Chondrocyte (in vitro differentiated cells): ENCODE results near the gene ARHGEF11. TPM values are rescaled to one million over a fixed set of nuclear protein-coding genes. Genes with fewer than 3 reads are reported as not detected.

Experiments used
- DNase-seq: peaks from one replicate; pipeline ENCODE4 v3.0.0; 2021; ENCODE audit warnings: mixed read lengths, low spot score
- H3K27ac Mint-ChIP-seq: one replicate; pipeline ENCODE4 v1.8.0; 2021; ENCODE audit warnings: mild to moderate bottlenecking, moderate library complexity, mixed read lengths; ENCODE audit not compliant: unreplicated experiment
- H3K27me3 Mint-ChIP-seq: 2 replicates; pipeline ENCODE4 v1.8.0; 2021; ENCODE audit warnings: low read depth, mixed read lengths
- H3K36me3 Mint-ChIP-seq: 2 replicates; pipeline ENCODE4 v1.8.0; 2021; ENCODE audit warnings: low read depth, mixed read lengths
- H3K4me1 Mint-ChIP-seq: 2 replicates; pipeline ENCODE4 v1.8.0; 2021; ENCODE audit warnings: low read depth, mild to moderate bottlenecking, mixed read lengths
- H3K4me3 Mint-ChIP-seq: one replicate; pipeline ENCODE4 v1.8.0; 2021; ENCODE audit warnings: mild to moderate bottlenecking, moderate library complexity, mixed read lengths; ENCODE audit not compliant: unreplicated experiment
- H3K9me3 Mint-ChIP-seq: 2 replicates; pipeline ENCODE4 v1.8.0; 2021; ENCODE audit warnings: low read depth, mixed read lengths
- CTCF ChIP-seq: fragments of 200-600 bp; sonication (generic); IDR thresholded peaks from 2 replicates; pipeline ENCODE4 v1.5.0; 2021; ENCODE audit warnings: antibody characterized with exemption, mild to moderate bottlenecking, moderate library complexity
- total RNA-seq: library from RNA; stranded (reverse); gene quantifications from 3 replicates; pipeline ENCODE4 v1.2.1, GENCODE V29; 2021

ARHGEF11 gene
- total RNA-seq, 1 donor from 2014 or later, result 34.8 TPM

- no peaks in the 10 kb centered on the region for H3K27me3 Mint-ChIP-seq
- no peak overlapping the region for H3K27ac Mint-ChIP-seq
- no peak overlapping the region for H3K4me3 Mint-ChIP-seq
- no peak for TF ChIP-seq CTCF
- peaks cover 16% of the 10 kb centered on the region for H3K4me1 Mint-ChIP-seq
- no peak for DNase-seq
- no peaks in the 10 kb centered on the region for H3K9me3 Mint-ChIP-seq
- no peaks in the 10 kb centered on the region for H3K36me3 Mint-ChIP-seq
Measured at GRCh38 chr1:157030728-157031127, 14.8 kb downstream of the ARHGEF11 start.

- peaks cover 6% of the 10 kb centered on the region for H3K4me1 Mint-ChIP-seq
- no peak overlapping the region for H3K27ac Mint-ChIP-seq
- TF ChIP-seq CTCF, result no peak
- no peaks in the 10 kb centered on the region for H3K27me3 Mint-ChIP-seq
- H3K4me3 Mint-ChIP-seq, result no peak overlapping the region
- peaks cover 6% of the 10 kb centered on the region for H3K9me3 Mint-ChIP-seq
- peaks cover 5% of the 10 kb centered on the region for H3K36me3 Mint-ChIP-seq
- no peak for DNase-seq
Measured at GRCh38 chr1:157028674-157029073, 16.9 kb downstream of the ARHGEF11 start.

GRCh38 chr1:157025856-157026255, 19.7 kb downstream of the ARHGEF11 start:
- Mint-ChIP-seq H3K4me1 (no peaks in the 10 kb centered on the region), H3K27me3 (no peaks in the 10 kb centered on the region), H3K36me3 (peaks cover 12% of the 10 kb centered on the region), H3K9me3 (peaks cover 29% of the 10 kb centered on the region), H3K27ac (no peak overlapping the region), H3K4me3 (no peak overlapping the region)
- TF ChIP-seq CTCF, result no peak
- no peak for DNase-seq

GRCh38 chr1:157025385-157025784, 20.2 kb downstream of the ARHGEF11 start:
- no peak for DNase-seq
- H3K27me3 Mint-ChIP-seq, result no peaks in the 10 kb centered on the region
- H3K36me3 Mint-ChIP-seq, result peaks cover 14% of the 10 kb centered on the region
- no peak for TF ChIP-seq CTCF
- no peaks in the 10 kb centered on the region for H3K4me1 Mint-ChIP-seq
- peaks cover 31% of the 10 kb centered on the region for H3K9me3 Mint-ChIP-seq
- no peak overlapping the region for H3K27ac Mint-ChIP-seq
- no peak overlapping the region for H3K4me3 Mint-ChIP-seq

- Mint-ChIP-seq H3K36me3 (peaks cover 24% of the 10 kb centered on the region), H3K27me3 (no peaks in the 10 kb centered on the region), H3K27ac (no peak overlapping the region), H3K4me1 (no peaks in the 10 kb centered on the region), H3K4me3 (no peak overlapping the region), H3K9me3 (peaks cover 41% of the 10 kb centered on the region)
- no peak for DNase-seq
- TF ChIP-seq CTCF, result no peak
Measured at GRCh38 chr1:157021688-157022087, 23.9 kb downstream of the ARHGEF11 start.
